Calu3 (cell line): ENCODE measurements around the gene FOXJ1. TPM values are rescaled to one million over a fixed set of nuclear protein-coding genes. Genes with fewer than 3 reads are reported as not detected.

ENCODE experiments used
- BruUV-seq: library from RNA; stranded (reverse); fragments of 400-500 nt; replicated peaks from 2 replicates; lab custom pipeline; 2021; lab: Mats Ljungman, UMichigan
- CTCF ChIA-PET: fragments of 300-600 bp; sonication (Branson Sonifier 250); formaldehyde crosslinking; loops from one replicate; lab custom pipeline; 2022; ENCODE audit warnings: antibody characterized with exemption; lab: Charles Lee
- DNase-seq: peaks from one replicate; pipeline ENCODE4 v3.0.0; 2022
- H3K27ac Mint-ChIP-seq: one replicate; pipeline ENCODE4 v1.8.0; 2022; ENCODE audit warnings: mixed read lengths; ENCODE audit not compliant: unreplicated experiment
- H3K27me3 Mint-ChIP-seq: one replicate; pipeline ENCODE4 v1.8.0; 2022; ENCODE audit warnings: mixed read lengths; ENCODE audit not compliant: unreplicated experiment
- H3K36me3 Mint-ChIP-seq: one replicate; pipeline ENCODE4 v1.8.0; 2022; ENCODE audit warnings: mild to moderate bottlenecking, moderate library complexity, mixed read lengths; ENCODE audit not compliant: insufficient read depth, unreplicated experiment
- H3K4me1 Mint-ChIP-seq: one replicate; pipeline ENCODE4 v1.8.0; 2022; ENCODE audit warnings: mild to moderate bottlenecking, low read depth, mixed read lengths; ENCODE audit not compliant: unreplicated experiment
- H3K4me3 Mint-ChIP-seq: one replicate; pipeline ENCODE4 v1.8.0; 2022; ENCODE audit warnings: mild to moderate bottlenecking, low read depth, moderate library complexity, mixed read lengths; ENCODE audit not compliant: unreplicated experiment
- H3K9me3 Mint-ChIP-seq: one replicate; pipeline ENCODE4 v1.8.0; 2022; ENCODE audit warnings: low read depth, mixed read lengths; ENCODE audit not compliant: unreplicated experiment
- CTCF ChIP-seq: fragments of 200-600 bp; IDR thresholded peaks from one replicate; pipeline ENCODE4 v1.8.0; 2022; ENCODE audit warnings: antibody characterized with exemption; ENCODE audit not compliant: unreplicated experiment
- intact Hi-C: fragments of 100-400 bp; cut with micrococcal nuclease; formaldehyde crosslinking; loops from one replicate; pipeline ENCODE4 v1.10.0; 2022; ENCODE audit not compliant: unreplicated experiment
- total RNA-seq: library from RNA; stranded (reverse); gene quantifications from 2 replicates; pipeline ENCODE4 v1.2.3, GENCODE V29; 2022

Gene FOXJ1
- total RNA-seq, 1 experiment from 2014 or later = not detected

- TF ChIP-seq CTCF = no peak
- Mint-ChIP-seq H3K27me3 (no peaks in the 10 kb centered on the region), H3K36me3 (no peaks in the 10 kb centered on the region), H3K4me3 (no peak overlapping the region), H3K4me1 (no peaks in the 10 kb centered on the region), H3K9me3 (no peaks in the 10 kb centered on the region), H3K27ac (no peak overlapping the region)
- no TSS peak for BruUV-seq
- DNase-seq = no peak
- CTCF ChIA-PET = interaction anchor here (0.8 kb wide), 1 partner anchor 67 kb away, joined by 3 read pairs; no protein-coding TSS in a partner anchor
- intact Hi-C loops = no loop called here
Measured at GRCh38 chr17:76111956-76112355, 29.1 kb downstream of the FOXJ1 start.

GRCh38 chr17:76107509-76107908 is 33.5 kb downstream of the FOXJ1 start:
- no peaks in the 10 kb centered on the region for H3K9me3 Mint-ChIP-seq
- no TSS peak for BruUV-seq
- intact Hi-C loops = no loop called here
- peaks cover 14% of the 10 kb centered on the region for H3K36me3 Mint-ChIP-seq
- CTCF ChIA-PET = interaction anchor here (0.8 to 0.9 kb wide), 2 partner anchors 32 to 247 kb away, joined by 3 to 4 read pairs; partner anchors contain the start of gene PRPSAP1
- no peak overlapping the region for H3K27ac Mint-ChIP-seq
- no peaks in the 10 kb centered on the region for H3K4me1 Mint-ChIP-seq
- H3K4me3 Mint-ChIP-seq = no peak overlapping the region
- H3K27me3 Mint-ChIP-seq = no peaks in the 10 kb centered on the region
- TF ChIP-seq CTCF = no peak
- DNase-seq = no peak

DNA sequence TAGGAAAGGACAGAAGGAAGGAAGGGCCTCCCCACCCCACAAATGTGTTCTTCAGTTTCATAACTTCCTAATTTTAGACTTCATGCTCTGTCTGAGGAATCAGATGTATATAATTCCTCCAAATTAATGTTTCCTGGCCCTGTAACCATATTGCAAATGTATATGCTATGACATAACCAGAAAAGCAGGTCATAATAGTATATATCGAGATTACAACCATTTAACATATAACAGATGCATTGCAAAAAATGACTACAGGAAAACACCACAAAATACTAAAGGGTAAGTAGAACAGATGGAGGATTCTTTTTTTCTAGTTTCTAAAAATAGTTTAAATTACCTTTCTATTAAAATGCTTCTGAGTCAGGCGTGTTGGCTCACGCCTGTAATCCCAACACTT is 34.3 kb downstream of the FOXJ1 start:
- Mint-ChIP-seq H3K27me3 (no peaks in the 10 kb centered on the region), H3K27ac (no peak overlapping the region), H3K36me3 (peaks cover 15% of the 10 kb centered on the region), H3K4me3 (no peak overlapping the region), H3K4me1 (no peaks in the 10 kb centered on the region), H3K9me3 (no peaks in the 10 kb centered on the region)
- DNase-seq = no peak
- intact Hi-C loops = no loop called here
- TF ChIP-seq CTCF = no peak
- CTCF ChIA-PET = interaction anchor here (0.7 to 1.0 kb wide), 4 partner anchors 89 to 247 kb away, joined by 3 to 5 read pairs (median 4); partner anchors contain the start of gene PRPSAP1
- BruUV-seq = no TSS peak

DNA sequence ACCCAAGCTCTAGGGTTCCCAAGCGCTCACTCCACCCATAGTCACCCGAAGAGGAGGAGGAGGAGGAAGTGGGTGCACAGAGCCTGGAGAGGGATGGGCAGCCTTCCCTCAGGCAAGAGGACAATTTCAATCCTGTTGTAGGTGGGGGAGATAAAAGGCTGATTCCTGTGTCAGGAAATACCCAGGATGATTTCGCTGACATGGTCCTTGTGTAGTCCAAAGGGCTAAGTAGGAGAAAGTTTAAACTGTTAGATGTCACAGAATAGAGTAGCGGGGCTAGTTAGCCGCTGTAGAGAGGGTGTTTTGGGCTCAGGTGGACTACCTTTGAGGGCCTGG is 36.2 kb downstream of the FOXJ1 start:
- TF ChIP-seq CTCF = no peak
- H3K36me3 Mint-ChIP-seq = peaks cover 25% of the 10 kb centered on the region
- DNase-seq = no peak
- intact Hi-C loops = no loop called here
- no peaks in the 10 kb centered on the region for H3K4me1 Mint-ChIP-seq
- H3K27ac Mint-ChIP-seq = no peak overlapping the region
- CTCF ChIA-PET = no interaction called here
- no peaks in the 10 kb centered on the region for H3K27me3 Mint-ChIP-seq
- no peak overlapping the region for H3K4me3 Mint-ChIP-seq
- no peaks in the 10 kb centered on the region for H3K9me3 Mint-ChIP-seq
- no TSS peak for BruUV-seq
